Ishikawa (cell line): Measurements from ENCODE around the gene OPRL1.

Experiments
- CEBPB ChIP-seq: IDR thresholded peaks from 2 replicates; pipeline ENCODE4 v1.6.1; 2012
- CREB1 ChIP-seq: IDR thresholded peaks from 2 replicates; pipeline ENCODE4 v1.6.1; 2012; ENCODE audit warnings: low read depth
- EGR1 ChIP-seq: IDR thresholded peaks from 2 replicates; pipeline ENCODE4 v1.6.1; 2012
- EP300 ChIP-seq: IDR thresholded peaks from 2 replicates; pipeline ENCODE4 v1.6.1; 2012; ENCODE audit warnings: borderline replicate concordance
- FOXM1 ChIP-seq: IDR thresholded peaks from 2 replicates; pipeline ENCODE4 v1.6.1; 2012; ENCODE audit warnings: low read depth, borderline replicate concordance
- NFIC ChIP-seq: IDR thresholded peaks from 2 replicates; pipeline ENCODE4 v1.6.1; 2012
- RAD21 ChIP-seq: IDR thresholded peaks from 2 replicates; pipeline ENCODE4 v1.6.1; 2012; ENCODE audit warnings: low read depth
- TAF1 ChIP-seq: IDR thresholded peaks from 2 replicates; pipeline ENCODE4 v1.6.1; 2012; ENCODE audit warnings: low read depth, mild to moderate bottlenecking
- TCF12 ChIP-seq: IDR thresholded peaks from 2 replicates; pipeline ENCODE4 v1.6.1; 2012; ENCODE audit warnings: low read depth
- TEAD4 ChIP-seq: IDR thresholded peaks from 2 replicates; pipeline ENCODE4 v1.6.1; 2012
- YY1 ChIP-seq: IDR thresholded peaks from 2 replicates; pipeline ENCODE4 v1.6.1; 2012; ENCODE audit warnings: low read depth
- ZBTB7A ChIP-seq: IDR thresholded peaks from 2 replicates; pipeline ENCODE4 v1.6.1; 2012; ENCODE audit warnings: low read depth
- TF ChIP-seq, protein P1 (sequence below): IDR thresholded peaks from 2 replicates; pipeline ENCODE4 v1.6.1; 2012; ENCODE audit warnings: low read depth, mild to moderate bottlenecking
- TF ChIP-seq, protein P2 (sequence below): IDR thresholded peaks from 2 replicates; pipeline ENCODE4 v1.6.1; 2012
- TF ChIP-seq, protein P3 (sequence below): IDR thresholded peaks from 2 replicates; pipeline ENCODE4 v1.6.1; 2012

The OPRL1 gene

DNA sequence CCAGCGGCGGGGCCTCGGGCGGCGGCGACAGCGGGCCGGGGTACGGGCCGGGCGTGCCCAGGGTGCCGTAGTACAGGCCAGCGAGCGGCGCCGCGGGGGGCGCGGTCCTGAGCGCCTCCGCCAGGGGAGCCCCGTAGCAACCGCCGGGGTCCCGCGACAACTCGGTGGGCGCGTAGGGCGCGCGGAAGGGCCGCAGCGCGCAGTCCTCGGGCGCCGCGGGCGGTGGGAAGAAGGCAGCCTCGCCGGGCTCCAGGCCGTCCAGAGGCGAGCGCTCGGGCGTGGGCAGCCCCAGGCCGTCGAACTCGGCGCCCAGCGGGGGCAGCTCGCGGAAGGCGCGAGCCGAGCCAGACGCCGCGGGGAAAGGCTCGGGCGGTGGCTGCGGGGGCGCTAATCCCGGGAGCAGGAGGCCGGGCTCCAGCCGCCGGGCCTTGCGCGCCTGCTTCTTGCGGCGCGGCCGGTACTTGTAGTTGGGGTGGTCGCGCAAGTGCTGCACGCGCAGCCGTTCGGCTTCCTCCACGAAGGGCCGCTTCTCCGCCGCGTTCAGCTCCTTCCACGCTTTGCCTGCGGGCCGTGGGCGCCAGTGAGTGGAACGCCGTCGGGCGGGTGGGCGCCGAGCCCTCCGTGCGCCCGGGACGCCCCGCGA lies 31.4 kb upstream of the OPRL1 start:
- TF ChIP-seq EGR1 (no peak), TAF1 (no peak), CREB1 (no peak), RAD21 (no peak), TCF12 (no peak), ZBTB7A (no peak), YY1 (no peak), EP300 (no peak), FOXM1 (no peak), NFIC (no peak)
- TF ChIP-seq, protein P1, sequence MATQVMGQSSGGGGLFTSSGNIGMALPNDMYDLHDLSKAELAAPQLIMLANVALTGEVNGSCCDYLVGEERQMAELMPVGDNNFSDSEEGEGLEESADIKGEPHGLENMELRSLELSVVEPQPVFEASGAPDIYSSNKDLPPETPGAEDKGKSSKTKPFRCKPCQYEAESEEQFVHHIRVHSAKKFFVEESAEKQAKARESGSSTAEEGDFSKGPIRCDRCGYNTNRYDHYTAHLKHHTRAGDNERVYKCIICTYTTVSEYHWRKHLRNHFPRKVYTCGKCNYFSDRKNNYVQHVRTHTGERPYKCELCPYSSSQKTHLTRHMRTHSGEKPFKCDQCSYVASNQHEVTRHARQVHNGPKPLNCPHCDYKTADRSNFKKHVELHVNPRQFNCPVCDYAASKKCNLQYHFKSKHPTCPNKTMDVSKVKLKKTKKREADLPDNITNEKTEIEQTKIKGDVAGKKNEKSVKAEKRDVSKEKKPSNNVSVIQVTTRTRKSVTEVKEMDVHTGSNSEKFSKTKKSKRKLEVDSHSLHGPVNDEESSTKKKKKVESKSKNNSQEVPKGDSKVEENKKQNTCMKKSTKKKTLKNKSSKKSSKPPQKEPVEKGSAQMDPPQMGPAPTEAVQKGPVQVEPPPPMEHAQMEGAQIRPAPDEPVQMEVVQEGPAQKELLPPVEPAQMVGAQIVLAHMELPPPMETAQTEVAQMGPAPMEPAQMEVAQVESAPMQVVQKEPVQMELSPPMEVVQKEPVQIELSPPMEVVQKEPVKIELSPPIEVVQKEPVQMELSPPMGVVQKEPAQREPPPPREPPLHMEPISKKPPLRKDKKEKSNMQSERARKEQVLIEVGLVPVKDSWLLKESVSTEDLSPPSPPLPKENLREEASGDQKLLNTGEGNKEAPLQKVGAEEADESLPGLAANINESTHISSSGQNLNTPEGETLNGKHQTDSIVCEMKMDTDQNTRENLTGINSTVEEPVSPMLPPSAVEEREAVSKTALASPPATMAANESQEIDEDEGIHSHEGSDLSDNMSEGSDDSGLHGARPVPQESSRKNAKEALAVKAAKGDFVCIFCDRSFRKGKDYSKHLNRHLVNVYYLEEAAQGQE, result no peak
- TF ChIP-seq, protein P2, sequence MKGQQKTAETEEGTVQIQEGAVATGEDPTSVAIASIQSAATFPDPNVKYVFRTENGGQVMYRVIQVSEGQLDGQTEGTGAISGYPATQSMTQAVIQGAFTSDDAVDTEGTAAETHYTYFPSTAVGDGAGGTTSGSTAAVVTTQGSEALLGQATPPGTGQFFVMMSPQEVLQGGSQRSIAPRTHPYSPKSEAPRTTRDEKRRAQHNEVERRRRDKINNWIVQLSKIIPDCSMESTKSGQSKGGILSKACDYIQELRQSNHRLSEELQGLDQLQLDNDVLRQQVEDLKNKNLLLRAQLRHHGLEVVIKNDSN, result no peak

DNA sequence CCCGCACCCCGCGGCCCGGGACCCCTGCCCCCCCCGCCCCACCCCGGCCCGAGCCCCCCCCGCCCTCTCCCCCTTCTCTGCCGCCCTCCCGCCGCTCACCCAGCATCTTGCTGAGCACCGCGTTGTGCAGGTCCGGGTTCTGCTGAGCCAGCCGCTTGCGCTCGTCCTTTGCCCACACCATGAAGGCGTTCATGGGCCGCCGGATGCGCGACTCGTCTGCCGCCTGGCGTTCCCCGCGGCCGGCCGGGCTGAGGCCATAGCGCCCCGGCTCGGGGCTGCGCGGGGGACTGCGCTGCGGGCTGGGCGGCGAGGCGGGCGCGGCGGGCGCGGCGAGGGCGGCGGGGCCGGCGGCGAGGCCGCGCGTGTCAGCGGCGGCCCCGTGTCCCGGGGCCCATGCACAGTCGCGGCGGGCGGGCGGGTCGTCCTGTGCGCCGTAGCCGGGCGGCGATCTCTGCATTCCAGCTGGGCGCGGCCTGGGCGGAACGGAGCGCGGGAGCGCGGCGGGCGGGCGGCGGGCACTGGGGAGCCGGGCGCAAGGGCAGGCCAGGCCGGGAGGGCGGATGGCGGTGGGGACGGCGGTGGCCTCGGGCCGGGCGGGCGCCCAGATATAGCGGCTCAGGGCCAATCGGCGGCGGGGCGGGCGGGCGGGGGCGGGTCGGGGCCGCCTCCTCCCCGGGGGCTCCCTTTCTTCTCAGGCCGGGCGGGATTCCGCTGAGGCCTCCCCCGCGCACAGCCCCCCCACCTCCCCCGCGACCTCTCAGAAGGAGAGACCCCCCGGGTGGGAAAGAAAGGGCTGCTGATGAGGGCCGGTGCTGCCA lies 30.6 kb upstream of the OPRL1 start, which contains the start of gene SOX18:
SOX18 (minus strand) TSS at position 580 of the 818 bp plus-strand sequence; CDS start at position 457, 123 bp downstream.
- TF ChIP-seq CREB1 (no peak), EGR1 (peak; percentile 43; the same call in 1 of the 2 replicates), TEAD4 (peak; percentile 8; the same call in 1 of the 2 replicates), EP300 (no peak), TAF1 (no peak)
- TF ChIP-seq, protein P2, result no peak

GRCh38 chr20:64049878-64050260 lies 30.0 kb upstream of the OPRL1 start:
- TF ChIP-seq TEAD4 (no peak), RAD21 (no peak)

- no peak for TF ChIP-seq RAD21
- TF ChIP-seq, protein P3, sequence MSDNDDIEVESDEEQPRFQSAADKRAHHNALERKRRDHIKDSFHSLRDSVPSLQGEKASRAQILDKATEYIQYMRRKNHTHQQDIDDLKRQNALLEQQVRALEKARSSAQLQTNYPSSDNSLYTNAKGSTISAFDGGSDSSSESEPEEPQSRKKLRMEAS, result no peak
Measured at GRCh38 chr20:64050261-64051032, 29.4 kb upstream of the OPRL1 start.

DNA sequence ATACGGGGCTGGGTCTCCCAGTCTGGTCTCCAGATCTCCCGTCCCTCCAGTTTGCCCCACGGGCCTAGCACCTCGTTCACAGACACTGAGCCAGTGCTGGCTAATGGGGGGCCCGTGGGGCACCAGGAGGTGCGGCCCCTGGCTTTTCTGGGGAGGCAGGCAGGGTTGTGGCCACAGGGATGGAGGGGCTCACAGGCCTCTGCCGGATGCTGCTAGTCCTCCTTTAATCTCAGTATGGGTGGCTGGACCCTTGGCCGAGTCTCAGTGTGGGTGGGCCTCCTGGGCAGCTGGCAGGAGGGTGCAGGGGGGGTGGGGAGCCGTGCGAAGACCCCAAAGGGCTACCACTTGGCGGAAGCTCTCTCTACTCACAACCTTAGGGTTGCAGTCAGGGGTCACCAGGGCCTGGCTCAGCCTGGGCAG lies 28.8 kb upstream of the OPRL1 start:
- TF ChIP-seq TEAD4 (no peak), TAF1 (no peak), CEBPB (no peak), ZBTB7A (no peak)
- TF ChIP-seq, protein P2, result no peak

GRCh38 chr20:64051561-64052325 lies 28.1 kb upstream of the OPRL1 start:
- TF ChIP-seq, protein P2, result no peak
- no peak for TF ChIP-seq NFIC
- TF ChIP-seq CREB1, result no peak
- TF ChIP-seq EP300, result no peak
- TF ChIP-seq EGR1, result no peak
- TF ChIP-seq TEAD4, result no peak
- TF ChIP-seq YY1, result no peak
- TF ChIP-seq CEBPB, result no peak
- TF ChIP-seq ZBTB7A, result no peak
- TF ChIP-seq, protein P3, result no peak
- TF ChIP-seq FOXM1, result no peak
- TF ChIP-seq, protein P1, result no peak
